GM19043 (cell line): ENCODE measurements around the gene YARS1.
"Not testable (repeated sequence)": the region's sequence is repeated elsewhere in the genome, so short reads cannot be mapped to it uniquely, and the experiment has no call there.

Experiments used
- ATAC-seq: cut with Tn5 transposase; IDR thresholded peaks from one replicate; pipeline ENCODE4 v1.9.1; 2021; ENCODE audit warnings: low read depth; ENCODE audit not compliant: unreplicated experiment

Gene YARS1

DNA sequence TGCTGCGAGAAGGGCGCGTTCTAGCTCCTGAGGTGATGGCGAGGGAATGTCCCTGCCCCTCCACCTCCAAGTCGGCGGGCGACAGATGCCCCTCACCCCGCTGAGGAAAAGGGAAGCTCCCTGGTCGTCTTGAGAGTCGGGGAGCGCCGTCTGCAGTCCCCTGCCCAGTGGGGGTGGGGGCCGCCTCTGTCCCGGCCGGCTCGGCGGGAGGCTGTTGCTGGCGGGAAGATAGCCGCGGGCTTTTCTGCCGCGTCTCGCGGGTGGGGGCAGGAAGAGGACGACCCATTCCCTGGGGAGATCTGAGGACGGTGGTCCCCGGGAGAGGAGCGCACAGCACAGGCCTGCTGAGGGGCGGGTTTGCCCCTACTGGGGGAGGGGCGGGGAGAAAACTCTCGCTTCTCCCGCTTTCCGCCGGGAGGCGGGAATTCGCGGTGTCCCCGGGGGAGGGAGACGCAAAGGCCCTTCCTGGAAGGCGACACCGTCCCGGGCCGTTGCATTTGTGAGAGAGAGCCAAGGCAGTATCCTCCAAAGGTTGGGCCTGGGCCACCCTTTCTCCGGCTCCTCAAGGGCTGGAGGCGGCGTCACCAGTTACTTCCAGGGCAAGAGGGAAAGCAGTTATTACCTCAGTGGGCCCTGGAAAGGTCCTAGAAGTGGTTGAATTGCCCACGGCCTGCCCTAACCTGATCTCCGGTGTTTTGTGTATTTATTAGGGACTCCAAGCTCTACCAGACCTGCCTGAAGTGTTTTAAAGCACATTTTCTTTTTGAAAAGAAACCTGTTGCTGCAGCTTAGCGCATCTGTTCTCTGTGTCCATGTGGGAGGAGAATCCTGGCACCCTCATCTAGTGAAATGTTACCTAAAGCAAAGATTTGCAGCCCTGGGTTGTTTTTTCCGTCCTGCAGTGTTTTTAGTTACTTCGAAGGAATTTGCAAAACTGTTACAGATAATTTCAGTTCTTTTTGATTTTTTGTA is 943 bp upstream of the YARS1 start:
- ATAC-seq, result peak; percentile 2

DNA sequence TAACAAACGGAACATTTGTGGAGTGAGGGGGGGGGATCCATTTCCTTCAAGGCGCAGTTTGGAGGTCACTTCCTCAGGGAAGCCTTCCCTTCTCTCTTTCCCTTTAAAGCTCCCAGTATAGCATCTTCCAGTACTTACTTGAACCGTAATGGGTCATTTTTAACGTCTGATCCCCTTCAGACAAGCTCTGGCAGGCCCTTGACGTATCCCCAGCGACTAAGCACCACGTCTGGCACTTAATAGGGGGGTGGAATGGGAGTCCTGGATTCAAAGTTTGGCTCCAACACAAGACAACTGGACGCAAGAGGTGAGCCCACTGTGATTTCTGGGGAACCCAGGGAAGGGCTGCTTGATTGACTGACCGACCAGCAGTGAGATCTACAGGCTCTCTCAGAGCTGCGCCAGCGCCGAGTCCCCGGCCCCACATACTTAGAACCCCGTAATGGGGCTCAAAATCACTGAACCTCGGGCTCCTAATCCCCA is 441 bp downstream of the YARS1 start:
- ATAC-seq, result peak; percentile 2

DNA sequence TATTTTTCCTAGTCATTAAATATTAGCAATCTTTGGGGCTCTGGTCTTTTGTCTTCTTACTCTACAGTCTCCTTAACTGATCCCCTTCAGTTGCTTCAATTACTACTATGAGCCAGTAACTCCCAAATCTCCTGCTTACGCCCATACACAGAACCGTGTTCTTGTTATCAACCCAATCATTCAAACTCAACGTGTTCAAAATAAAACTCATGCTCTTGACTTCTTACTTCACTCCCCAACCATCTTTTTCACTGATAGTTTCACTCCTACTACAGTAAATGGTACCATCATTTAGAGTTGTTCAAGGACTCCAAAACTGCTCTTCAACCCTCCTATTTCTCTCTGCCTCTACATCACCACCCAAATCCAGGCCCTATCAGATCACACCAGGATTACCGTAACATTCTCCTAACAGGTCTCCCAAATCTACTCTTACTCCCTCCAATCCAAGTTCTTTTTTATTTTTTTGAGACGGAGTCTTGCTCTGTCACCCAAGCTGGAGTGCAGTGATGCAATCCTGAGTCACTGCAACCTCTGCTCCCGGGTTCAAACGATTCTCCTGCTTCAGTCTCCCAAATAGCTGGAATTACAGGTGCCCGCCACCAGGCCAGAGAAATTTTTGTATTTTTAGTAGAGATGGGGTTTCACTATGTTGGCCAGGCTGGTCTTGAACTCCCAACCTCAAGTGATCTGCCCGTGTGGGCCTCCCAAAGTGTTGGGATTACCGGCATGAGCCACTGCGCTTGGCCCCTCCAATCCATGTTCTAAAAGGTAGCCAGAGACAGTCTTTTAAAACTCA is 3.0 kb downstream of the YARS1 start:
- no peak for ATAC-seq

DNA sequence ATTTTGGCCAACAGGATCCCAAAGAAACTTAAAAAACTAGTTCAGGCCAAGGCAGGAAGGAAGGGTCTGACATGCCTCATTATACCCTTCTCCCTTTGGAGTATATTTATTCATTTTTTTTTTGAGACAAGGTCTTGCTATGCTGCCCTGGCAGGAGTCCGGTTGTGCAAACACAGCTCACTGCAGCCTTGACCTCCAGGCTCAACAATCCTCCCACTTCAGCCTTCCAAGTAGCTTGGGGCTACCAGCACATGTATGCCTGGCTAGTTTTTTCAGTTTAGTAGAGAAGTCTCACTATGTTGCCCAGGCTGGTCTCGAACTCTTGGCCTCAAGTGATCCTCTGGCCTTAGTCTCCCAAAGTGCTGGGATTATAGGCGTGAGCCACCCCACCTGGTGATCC is 5.2 kb downstream of the YARS1 start:
- ATAC-seq, result no peak

DNA sequence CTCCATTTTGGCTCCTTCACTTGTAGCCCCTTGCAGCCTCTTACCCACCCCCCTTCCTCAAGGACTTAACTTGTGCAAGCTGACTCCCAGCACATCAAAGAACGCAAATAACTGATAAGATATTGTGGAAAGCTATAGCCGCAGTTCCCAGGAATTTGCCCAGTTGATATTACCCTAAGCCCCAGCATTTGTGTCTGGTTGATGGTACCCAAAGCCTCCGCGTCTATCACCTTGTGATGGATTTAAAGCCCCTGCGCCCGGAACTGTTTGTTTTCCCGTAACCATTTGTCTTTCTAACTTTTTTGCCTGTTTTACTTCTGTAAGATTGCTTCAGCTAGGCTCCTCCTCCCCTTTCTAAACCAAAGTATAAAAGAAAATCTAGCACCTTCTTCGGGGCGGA is 5.9 kb downstream of the YARS1 start:
- no peak for ATAC-seq

DNA sequence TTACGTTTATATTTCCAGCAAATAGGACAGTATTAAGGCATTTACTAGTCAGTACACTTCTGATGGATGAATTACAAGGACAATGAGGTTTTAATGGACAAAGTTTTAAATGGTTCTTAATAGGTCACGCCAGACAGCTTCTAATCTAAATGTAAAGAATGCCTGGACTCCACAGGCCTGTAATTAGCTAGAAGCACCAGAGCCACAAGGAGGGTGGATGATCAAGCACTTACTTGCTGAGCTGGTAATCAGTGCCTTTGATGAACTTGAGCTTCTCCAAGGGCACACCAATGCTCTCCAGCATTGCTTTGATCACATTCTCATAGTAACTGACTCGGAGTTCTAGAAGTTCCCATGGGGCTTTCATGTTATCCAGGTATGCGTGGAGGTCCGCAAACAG is 6.8 kb downstream of the YARS1 start:
- no peak for ATAC-seq

DNA sequence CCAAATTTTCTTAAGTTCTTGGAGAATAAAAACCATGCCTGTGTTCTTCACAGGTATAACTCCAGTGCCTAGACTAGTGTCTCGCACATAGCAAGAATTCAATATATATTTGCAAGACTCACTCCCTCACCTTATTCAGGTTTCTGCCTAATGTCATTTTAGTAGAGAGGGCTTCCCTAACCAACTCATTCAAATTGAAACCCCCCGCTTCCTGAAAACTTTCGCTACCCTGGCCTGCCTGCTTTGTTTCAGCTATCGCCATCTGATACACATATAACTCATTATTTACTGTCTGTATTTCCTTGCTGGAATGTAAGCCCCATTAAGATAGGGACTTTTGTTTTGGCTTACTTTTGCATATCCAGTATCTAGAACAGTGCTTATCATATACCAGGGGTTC is 8.6 kb downstream of the YARS1 start:
- ATAC-seq, result no peak

DNA sequence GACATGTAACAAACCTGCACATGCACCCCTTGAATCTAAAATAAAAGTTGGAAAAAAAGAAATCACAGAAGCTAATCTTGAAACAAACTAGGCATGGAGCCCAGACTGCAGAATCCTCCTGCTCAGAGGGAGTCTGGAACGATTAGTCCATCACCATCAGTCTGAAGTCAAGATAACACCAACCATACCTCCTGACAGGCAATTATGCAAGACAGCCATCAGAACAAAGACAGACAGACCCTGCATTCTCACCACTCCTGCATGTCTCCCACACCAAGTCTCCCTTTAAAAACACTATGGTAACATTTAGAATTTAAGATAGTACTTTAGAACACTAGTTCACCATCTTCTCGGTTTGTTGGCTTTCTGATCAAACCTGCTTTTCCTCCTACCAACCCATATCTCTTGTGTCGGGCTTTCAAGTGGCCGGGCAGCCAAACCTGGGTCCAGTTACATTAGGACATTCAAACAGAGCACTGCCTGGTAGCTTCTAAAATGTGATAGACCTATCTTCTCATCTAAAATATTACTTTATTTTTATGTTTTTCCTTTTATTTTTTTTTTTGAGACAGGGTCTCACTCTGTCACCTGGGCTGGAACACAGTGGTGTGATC is 10.1 kb downstream of the YARS1 start:
- no peak for ATAC-seq

DNA sequence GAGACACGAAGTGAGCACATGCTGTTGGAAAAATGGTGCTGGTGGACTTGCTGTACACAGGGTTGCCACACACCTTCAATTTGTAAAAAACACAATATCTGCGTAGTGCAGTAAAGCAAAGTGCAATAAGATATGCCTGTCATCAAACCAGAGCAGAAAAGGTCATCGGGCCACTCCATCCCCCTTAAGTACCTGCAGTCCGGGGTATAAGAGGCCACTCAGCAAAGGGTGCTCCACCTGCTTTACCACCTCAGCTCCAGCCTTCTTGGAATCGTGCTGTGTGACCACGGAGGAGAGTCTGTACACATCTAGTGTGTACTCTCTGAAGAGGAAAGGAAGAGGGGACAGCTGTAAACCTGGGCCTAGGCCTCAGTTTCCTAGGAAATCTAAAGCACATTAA is 10.9 kb downstream of the YARS1 start:
- no peak for ATAC-seq

DNA sequence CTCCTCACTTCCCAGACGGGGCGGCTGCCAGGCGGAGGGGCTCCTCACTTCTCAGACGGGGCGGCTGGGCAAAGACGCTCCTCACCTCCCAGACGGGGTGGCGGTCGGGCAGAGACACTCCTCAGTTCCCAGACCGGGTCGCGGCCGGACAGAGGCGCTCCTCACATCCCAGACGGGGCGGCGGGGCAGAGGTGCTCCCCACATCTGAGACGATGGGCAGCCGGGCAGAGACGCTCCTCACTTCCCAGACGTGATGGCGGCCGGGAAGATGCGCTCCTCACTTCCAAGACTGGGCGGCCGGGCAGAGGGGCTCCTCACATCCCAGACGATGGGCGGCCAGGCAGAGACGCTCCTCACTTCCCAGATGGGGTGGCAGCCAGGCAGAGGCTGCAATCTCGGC is 12.7 kb downstream of the YARS1 start:
- ATAC-seq, result not testable (repeated sequence)

DNA sequence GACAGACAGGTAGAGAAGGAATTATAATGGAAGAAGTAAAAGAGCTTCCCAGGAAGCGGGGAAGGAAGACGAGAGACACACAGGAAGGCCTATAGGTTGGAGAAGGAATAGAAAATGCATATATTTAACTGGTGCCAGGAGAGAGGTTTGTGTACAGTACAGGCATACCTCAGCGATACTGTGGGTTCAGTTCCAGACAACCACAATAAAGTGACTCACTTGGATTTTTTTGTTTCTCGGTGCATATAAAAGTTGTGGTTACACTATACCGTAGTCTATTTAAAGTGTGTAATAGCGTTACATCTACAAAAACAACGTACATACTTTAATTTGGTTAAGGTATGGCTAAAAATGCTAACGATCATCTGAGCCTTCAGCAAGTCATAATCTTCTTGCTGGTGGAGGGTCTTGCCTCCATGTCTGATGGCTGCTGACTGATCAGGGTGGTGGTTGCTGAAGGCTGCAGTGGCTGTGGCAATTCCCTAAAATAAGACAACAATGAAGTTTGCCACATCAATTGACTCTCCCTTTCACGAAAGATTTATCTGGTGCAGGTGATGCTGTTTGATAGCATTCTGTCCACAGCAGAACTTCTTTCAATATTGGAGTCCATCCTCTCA is 16.0 kb downstream of the YARS1 start:
- no peak for ATAC-seq

DNA sequence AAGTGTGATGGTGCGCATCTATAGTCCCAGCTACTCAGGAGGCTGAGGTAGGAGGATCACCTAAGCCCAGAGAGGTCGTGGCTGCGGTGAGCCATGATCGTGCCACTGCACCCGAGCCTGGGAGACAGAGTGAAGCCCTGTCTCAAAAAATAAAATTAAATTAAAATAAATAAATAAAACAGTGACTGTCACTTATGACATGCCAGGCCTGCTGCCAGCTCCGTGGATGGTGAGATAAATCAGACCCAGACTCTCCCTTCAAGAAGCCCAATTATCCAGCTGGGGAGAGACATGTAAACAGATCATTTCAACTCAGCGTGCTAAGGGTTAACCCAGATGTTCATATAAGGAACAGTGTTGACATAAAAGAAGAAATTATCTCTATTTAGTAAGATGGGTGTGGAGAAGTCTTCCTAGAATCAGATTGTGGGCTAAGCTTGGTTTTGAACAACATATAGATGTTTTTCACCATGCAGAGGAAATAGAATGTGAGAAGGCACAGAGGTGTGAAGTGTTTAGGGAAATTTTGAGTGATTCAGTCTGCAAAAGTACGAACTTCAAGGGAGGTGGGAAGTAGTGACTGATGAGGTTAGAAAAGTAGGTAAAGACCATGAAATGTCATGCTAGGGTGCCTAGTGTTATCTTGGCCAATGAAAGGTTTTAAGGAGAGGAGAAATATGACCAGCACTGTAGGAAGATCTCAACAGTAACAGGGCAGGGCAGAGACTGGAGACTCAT is 18.3 kb downstream of the YARS1 start:
- no peak for ATAC-seq

DNA sequence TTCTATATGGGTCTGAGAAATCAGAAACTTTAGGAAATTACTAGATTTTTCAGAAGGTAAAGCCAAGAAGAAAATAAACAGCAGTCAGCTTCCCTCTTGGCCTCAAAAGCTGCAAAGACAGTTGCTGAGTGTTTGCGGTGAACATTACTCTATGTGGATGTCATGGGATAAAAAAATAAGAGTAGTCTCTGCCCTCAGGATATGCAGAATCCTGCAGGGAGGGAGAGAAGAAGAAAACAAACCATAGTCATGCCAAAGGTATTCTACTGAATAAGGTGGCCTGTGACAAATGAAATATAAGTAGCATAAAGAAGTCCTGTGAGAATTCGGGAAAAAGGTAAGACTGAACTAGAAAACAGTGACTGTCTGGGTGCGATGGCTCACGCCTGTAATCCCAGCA is 19.0 kb downstream of the YARS1 start:
- no peak for ATAC-seq

DNA sequence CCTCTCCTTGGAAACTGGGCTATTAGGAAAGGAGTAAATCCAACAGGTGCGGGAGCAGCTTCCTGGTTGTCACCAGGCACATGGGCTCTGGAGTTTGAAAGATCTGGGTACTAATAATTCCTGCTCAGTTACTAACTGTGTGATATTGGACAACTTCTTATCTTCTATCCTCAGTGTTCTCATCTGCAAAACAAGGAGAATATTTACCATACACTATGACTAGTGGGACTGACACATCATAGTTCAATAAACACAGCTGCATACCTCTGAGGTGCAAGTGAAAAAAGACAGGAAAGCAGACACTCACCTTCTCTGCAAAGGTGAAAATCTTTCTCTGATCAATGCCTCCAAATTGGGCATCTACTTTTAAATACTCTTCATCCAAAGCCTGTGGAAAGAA is 19.7 kb downstream of the YARS1 start:
- no peak for ATAC-seq

DNA sequence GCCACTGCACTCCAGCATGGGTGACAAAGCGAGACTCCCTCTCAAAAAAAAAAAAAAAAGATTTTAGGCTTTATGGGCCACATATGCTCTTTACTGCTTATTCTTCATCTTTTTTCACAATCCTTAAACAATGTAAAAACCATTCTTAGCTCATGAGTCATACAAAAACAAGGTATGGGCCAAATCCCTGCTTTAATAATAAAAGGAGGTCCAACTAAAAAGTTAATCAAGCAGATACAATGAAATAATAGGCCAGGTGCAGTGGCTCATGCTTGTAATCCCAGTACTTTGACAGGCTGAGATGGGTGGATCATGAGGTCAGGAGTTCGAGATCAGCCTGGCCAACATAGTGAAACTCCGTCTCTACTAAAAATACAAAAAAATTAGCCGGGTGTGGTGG is 21.4 kb downstream of the YARS1 start:
- ATAC-seq, result not testable (repeated sequence)

DNA sequence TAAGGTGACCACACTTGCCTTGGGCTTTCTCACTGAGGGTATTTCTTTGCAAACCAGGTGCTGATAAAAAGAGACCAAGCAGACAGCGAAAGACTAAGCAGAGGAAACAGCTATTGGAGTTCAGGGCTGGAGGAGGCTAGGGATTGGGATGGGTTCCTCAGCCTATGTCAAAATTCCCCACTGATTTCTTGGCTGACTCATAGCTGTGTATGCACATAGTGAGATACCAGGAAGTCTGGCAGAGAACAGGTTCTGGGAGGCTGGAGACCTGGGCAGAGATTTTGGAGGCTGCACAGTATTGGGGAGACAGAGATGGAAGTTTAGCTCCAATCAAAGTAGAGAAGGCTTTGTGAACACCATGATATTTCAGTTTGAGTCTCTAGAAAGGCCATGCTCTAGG is 25.3 kb downstream of the YARS1 start:
- no peak for ATAC-seq

DNA sequence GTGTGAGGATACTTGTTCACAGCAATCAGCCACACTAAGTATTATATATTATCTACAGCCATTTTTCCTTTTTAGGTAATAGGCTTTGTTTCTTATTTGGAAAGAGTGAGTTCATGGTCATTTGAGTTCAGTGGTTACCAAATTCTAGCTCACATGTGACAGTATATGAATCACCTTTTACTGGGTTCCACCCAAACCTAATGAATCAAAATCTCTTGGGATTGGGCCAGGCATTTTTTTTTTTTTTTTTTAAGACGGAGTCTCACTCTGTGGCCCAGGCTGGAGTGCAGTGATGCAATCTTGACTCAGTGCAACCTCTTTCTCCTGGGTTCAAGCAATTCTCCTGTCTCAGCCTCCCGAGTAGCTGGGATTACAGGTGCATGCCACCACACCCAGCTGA is 27.8 kb downstream of the YARS1 start:
- not testable (repeated sequence) for ATAC-seq

DNA sequence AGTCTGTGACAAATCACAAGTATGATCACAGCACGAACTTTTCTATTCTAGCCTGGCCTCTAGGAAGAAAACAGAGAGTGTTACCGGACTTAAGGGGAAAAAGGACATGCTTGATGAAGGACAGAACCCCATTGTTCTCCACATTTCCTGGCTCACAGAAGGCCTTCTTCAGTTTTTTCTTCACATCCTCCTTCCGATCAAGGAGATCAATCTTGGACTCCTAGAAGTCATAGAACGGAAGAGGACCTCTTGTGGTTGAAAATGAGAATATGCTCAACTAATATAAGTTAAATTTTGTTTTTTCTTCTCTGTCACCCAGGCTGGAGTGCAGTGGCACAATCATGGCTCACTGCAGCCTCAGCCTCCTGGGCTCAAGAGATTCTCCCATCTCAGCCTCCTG is 30.3 kb downstream of the YARS1 start:
- ATAC-seq, result no peak

DNA sequence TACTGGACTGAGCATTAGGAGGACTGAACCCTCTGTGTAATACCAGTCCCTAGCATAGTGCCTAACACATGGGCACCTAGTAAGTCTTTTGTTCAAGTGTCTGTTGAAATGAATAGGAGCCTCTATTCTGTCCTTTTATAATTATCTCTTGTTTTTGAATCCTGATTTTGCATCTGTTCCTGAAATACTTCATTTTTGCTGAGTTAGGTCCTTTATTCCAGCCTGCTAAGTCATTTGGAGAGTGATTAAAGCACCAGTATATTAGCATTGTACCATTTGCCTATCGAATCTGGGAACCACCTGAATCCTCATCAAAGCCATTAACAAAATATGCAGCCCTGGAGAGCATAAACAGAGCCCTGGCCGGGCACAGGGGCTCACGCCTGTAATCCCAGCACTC is 32.3 kb downstream of the YARS1 start:
- no peak for ATAC-seq

DNA sequence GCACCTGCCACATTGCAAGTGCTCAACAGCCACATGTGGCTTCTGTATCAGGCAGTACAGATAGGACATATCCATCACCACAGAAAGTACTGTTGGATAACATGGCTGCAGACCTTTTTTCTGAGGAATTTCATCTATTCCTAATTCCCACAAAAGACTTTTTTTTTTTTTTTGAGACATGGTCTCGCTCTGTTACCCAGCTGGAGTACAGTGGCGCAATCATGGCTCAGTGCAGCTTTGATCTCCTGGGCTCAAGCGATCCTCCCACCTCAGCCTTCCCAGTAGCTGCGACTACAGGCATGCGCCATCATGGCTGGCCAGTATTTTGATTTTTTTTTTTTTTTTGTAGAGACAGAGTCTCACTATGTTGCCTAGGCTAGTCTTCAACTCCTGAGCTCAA is 33.3 kb downstream of the YARS1 start:
- no peak for ATAC-seq
